Adipocyte (in vitro differentiated cells): Measurements from ENCODE around the gene ARFGAP3.

Experiments
- DNase-seq: peaks from one replicate; pipeline ENCODE4 v3.0.0-alpha.2; 2015; ENCODE audit warnings: low read depth
- H3K27me3 ChIP-seq: replicated peaks from 2 replicates; pipeline ENCODE4 v1.7.0; 2013; ENCODE audit warnings: mild to moderate bottlenecking, low read length, moderate library complexity; ENCODE audit not compliant: control insufficient read depth, insufficient read depth
- H3K36me3 ChIP-seq: 2 replicates; pipeline ENCODE4 v1.7.0; 2013; ENCODE audit warnings: low read length, mild to moderate bottlenecking, moderate library complexity; ENCODE audit not compliant: control insufficient read depth, insufficient read depth, severe bottlenecking
- H3K4me1 ChIP-seq: 2 replicates; pipeline ENCODE4 v1.7.0; 2013; ENCODE audit warnings: mild to moderate bottlenecking, low read length, moderate library complexity; ENCODE audit not compliant: control insufficient read depth, insufficient read depth
- H3K4me3 ChIP-seq: 2 replicates; pipeline ENCODE4 v1.7.0; 2013; ENCODE audit warnings: mild to moderate bottlenecking, low read length, moderate library complexity
- H3K9ac ChIP-seq: 2 replicates; pipeline ENCODE4 v1.7.0; 2013; ENCODE audit warnings: mild to moderate bottlenecking, low read length, moderate library complexity
- H3K9me3 ChIP-seq: 2 replicates; pipeline ENCODE4 v1.7.0; 2013; ENCODE audit warnings: mild to moderate bottlenecking, low read length, moderate library complexity; ENCODE audit not compliant: control insufficient read depth

The ARFGAP3 gene

DNA sequence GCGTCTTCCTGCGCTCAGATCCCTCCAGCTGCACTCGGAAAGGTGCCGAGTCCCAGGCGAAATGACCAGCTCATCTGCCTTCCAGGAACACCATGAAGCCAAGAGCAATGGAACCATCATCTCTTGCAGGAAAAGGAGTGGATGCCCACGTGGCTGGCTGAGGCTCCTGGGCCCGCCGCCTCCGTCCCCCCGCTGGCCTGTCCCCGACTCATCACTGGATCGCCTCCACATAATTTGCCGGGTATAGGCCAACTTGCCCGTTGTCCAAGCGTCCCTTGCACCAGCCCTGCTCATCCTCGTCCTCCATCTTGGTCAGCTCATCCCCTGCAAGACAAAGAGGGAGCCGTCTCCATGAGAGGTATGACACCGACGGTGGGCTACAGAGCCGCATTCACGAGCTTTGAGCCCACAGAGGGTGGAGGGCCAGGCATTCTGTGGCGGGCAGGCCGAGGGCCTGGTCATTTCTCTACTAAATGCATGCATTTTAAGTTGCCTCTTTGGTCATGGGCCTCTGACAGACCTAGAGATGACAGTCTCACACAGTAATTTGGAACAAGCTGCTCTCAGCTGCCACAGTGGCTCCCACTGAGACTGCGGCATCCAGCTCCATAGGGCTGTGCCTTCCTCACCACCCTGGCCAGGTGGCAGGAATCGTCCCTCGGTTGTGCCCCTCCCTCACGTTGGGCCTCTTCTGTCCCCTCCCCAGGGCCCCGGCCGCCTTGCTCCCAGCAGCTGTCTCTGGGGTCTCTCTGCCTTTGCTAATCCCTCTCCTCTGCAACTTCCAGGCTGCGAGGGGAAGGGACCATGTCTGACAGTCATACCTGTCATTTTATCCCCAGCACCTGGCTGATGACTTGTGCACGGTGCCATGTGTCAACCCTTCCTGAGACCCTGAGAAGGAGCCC, 14.3 kb upstream of the ARFGAP3 start:
- no peaks in the 10 kb centered on the region for H3K27me3 ChIP-seq
- no peaks in the 10 kb centered on the region for H3K9me3 ChIP-seq
- DNase-seq, result no peak
- H3K36me3 ChIP-seq, result peaks cover 51% of the 10 kb centered on the region
- no peak overlapping the region for H3K9ac ChIP-seq
- peaks cover 8% of the 10 kb centered on the region for H3K4me1 ChIP-seq
- no peak overlapping the region for H3K4me3 ChIP-seq

GRCh38 chr22:42869888-42870480, 12.9 kb upstream of the ARFGAP3 start:
- no peak overlapping the region for H3K9ac ChIP-seq
- no peaks in the 10 kb centered on the region for H3K9me3 ChIP-seq
- no peak for DNase-seq
- no peak overlapping the region for H3K4me3 ChIP-seq
- no peaks in the 10 kb centered on the region for H3K27me3 ChIP-seq
- H3K36me3 ChIP-seq, result peaks cover 37% of the 10 kb centered on the region
- peaks cover 8% of the 10 kb centered on the region for H3K4me1 ChIP-seq

GRCh38 chr22:42869463-42869862, 12.4 kb upstream of the ARFGAP3 start:
- no peaks in the 10 kb centered on the region for H3K9me3 ChIP-seq
- H3K27me3 ChIP-seq, result no peaks in the 10 kb centered on the region
- H3K4me3 ChIP-seq, result no peak overlapping the region
- no peak overlapping the region for H3K9ac ChIP-seq
- H3K36me3 ChIP-seq, result peaks cover 34% of the 10 kb centered on the region
- no peak for DNase-seq
- H3K4me1 ChIP-seq, result peaks cover 8% of the 10 kb centered on the region

DNA sequence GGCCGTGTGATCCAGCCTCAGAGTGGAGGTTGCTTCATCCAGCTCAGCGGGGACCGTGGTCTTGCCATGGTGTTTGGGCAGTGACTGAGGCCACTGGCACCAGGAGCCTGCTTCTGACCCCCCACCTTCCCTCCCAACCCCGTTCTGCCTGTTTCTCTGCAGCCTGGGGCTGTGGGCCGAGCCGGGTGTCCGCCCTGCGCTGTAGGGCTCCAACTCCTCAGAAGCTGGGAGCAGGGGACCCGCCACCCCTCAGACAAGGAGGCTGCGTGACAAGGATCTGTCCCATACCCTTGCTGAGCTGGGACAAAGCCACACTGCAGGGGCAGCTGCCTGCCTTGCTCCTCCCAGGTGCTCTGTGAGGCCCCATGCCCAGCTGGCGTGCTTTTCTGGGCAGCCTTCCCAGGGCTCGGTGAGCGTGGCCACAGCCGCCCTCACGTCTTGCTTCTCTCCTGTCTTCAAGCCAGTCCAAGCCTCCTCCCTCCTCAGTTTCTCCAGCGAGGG, 11.7 kb upstream of the ARFGAP3 start:
- no peak for DNase-seq
- peaks cover 30% of the 10 kb centered on the region for H3K36me3 ChIP-seq

GRCh38 chr22:42866100-42866499, 9.0 kb upstream of the ARFGAP3 start:
- Histone ChIP-seq H3K27me3 (no peaks in the 10 kb centered on the region), H3K9ac (no peak overlapping the region), H3K4me3 (no peak overlapping the region), H3K36me3 (peaks cover 11% of the 10 kb centered on the region), H3K9me3 (no peaks in the 10 kb centered on the region), H3K4me1 (peaks cover 12% of the 10 kb centered on the region)
- DNase-seq, result no peak

More for the DNA sequence above, 11.7 kb upstream of the ARFGAP3 start:
- Histone ChIP-seq H3K9ac (no peak overlapping the region), H3K27me3 (no peaks in the 10 kb centered on the region), H3K4me3 (no peak overlapping the region), H3K9me3 (no peaks in the 10 kb centered on the region), H3K4me1 (peaks cover 8% of the 10 kb centered on the region)

DNA sequence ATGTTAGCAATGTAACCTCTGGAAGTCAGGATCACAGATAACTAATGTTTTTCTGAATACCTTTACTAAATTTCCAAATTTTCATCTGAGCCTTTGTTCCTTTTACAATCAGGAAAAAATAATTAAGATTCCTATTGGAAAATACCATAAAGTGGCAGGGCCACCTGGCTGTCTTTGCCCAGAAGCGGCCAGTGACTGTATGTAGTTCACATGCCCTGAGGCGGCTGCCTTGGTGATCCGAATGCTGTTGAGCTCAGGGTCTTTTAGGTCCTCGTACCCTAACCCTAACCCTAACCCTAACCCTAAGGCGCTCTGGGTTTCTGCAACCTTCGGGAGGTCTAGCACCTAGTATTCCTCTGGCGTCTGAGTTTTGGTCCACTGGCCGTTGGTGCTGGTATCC, 8.5 kb upstream of the ARFGAP3 start:
- Histone ChIP-seq H3K9ac (no peak overlapping the region), H3K4me3 (no peak overlapping the region), H3K36me3 (peaks cover 5% of the 10 kb centered on the region), H3K27me3 (no peaks in the 10 kb centered on the region), H3K9me3 (no peaks in the 10 kb centered on the region), H3K4me1 (peaks cover 13% of the 10 kb centered on the region)
- no peak for DNase-seq

GRCh38 chr22:42863349-42863961, 6.4 kb upstream of the ARFGAP3 start:
- Histone ChIP-seq H3K9me3 (no peaks in the 10 kb centered on the region), H3K4me3 (no peak overlapping the region), H3K36me3 (no peaks in the 10 kb centered on the region), H3K9ac (no peak overlapping the region), H3K4me1 (peaks cover 8% of the 10 kb centered on the region), H3K27me3 (no peaks in the 10 kb centered on the region)
- DNase-seq, result peak; percentile 65

DNA sequence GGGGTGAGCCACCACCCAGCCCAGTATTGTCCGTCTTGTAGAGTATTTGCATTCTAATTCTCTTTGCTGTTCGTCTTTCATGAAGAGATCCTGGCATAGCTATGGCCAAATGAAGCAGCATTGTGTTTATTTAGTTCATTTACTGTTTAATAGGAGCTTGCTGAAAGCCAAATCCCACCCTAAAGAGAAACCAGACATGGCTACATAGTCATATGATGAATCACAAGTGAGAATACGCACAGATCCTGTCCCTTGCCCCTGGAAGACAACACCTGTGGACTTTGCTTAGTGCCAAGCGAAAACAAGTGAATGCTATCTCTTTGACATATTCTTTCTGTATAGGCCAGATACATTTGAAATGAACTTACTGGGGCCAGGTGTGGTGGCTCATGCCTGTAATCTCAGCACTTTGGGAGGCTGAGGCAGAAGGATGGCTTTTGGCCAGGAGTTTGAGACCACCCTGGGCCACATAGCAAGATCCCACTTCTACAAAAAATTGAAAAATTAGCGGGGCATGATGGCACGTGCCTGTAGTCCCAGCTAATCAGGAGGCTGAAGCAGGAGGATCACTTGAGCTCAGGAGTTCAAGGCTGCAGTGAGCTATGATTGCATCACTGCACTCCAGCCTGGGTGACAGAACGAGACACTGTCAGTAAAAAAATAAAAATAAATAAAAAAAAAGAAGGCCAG, 5.1 kb upstream of the ARFGAP3 start:
- Histone ChIP-seq H3K4me1 (peaks cover 13% of the 10 kb centered on the region), H3K9ac (no peak overlapping the region), H3K36me3 (no peaks in the 10 kb centered on the region), H3K27me3 (no peaks in the 10 kb centered on the region), H3K9me3 (no peaks in the 10 kb centered on the region), H3K4me3 (no peak overlapping the region)
- no peak for DNase-seq

DNA sequence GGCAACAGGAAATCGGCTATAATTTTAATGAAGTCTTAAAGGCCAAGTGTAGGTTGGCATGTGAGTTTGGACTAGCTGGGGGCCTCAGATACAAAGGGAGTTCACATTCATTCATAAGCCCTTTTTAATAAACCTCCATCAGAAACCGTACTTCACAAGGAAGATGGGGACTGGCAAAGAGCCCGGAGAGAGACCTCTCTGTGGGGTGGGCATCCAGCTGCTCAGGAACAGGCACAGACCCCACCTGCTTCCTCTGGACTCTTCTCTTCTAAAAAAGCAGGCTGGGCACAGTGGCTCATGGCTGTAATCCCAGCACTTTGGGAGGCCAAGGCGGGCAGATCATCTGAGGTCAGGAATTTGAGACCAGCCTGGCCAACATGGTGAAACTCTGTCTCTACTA, 3.9 kb upstream of the ARFGAP3 start:
- no peaks in the 10 kb centered on the region for H3K27me3 ChIP-seq
- H3K9me3 ChIP-seq, result no peaks in the 10 kb centered on the region
- H3K36me3 ChIP-seq, result no peaks in the 10 kb centered on the region
- H3K4me1 ChIP-seq, result peaks cover 15% of the 10 kb centered on the region
- H3K4me3 ChIP-seq, result no peak overlapping the region
- DNase-seq, result no peak
- H3K9ac ChIP-seq, result no peak overlapping the region

DNA sequence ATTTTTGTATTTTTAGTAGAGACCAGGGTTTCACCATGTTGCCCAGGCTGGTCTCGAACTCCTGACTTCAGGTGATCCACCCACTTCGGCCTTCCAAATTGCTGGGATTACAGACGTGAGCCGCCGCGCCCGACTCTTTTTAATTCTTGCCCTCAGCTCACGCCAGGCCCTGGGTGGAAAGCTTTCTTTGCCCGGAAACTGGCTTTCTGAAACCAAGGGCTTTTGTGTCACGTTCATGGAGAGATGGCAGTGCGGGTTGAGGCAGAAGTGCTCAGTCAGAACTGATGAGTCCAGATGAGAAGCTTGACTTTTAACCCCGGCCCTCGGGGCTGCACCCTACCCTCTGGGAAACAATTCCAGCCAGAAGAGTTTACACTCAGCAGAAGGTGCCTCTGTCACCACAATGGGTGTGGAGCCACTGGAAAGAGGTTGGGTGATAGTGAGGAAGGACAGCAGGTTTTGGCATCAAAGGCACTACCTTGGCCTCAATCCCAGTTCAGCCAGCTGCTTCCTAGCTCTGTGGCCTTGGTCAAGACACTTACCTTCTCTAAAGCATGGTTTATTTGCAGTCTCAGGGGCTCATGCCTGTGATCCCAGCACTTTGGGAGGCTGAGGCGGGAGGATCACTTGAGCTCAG, 890 bp upstream of the ARFGAP3 start:
- peaks cover 22% of the 10 kb centered on the region for H3K4me1 ChIP-seq
- no peaks in the 10 kb centered on the region for H3K9me3 ChIP-seq
- peak overlapping the region; percentile 92 for H3K4me3 ChIP-seq
- DNase-seq, result no peak
- no peaks in the 10 kb centered on the region for H3K27me3 ChIP-seq
- no peak overlapping the region for H3K9ac ChIP-seq
- H3K36me3 ChIP-seq, result no peaks in the 10 kb centered on the region
